Loucy (cell line): ENCODE data around the gene BANF2.
"Not testable (repeated sequence)": the region's sequence is repeated elsewhere in the genome, so short reads cannot be mapped to it uniquely, and the experiment has no call there.

Experiments used
- EZH2phosphoT487 ChIP-seq: fragments of 200-600 bp; IDR thresholded peaks from 2 replicates; pipeline ENCODE4 v1.6.1; 2018; ENCODE audit warnings: antibody characterized with exemption, mild to moderate bottlenecking, moderate library complexity, borderline replicate concordance
- TF ChIP-seq, protein P1 (sequence below): fragments of 200-600 bp; sonication (generic); conservative IDR thresholded peaks from 2 replicates; pipeline ENCODE4 v1.5.1; 2014; ENCODE audit warnings: mild to moderate bottlenecking, antibody characterized with exemption, low read length

DNA sequence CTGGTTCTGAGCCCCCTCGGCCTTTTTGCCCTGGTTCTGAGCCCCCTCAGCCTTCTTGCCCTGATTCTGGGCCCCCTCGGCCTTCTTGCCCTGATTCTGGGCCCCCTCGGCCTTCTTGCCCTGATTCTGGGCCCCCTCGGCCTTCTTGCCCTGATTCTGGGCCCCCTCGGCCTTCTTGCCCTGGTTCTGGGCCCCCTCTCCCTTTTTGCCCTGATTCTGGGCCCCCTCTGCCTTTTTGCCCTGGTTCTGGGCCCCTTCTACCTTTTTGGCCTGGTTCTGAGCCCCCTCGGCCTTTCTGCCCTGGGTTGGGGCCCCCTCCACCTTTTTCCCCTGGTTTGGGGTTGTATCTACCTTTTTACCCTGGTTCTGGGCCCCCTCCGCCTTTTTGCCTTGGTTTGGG, 40.4 kb upstream of the BANF2 start:
- TF ChIP-seq, protein P1, sequence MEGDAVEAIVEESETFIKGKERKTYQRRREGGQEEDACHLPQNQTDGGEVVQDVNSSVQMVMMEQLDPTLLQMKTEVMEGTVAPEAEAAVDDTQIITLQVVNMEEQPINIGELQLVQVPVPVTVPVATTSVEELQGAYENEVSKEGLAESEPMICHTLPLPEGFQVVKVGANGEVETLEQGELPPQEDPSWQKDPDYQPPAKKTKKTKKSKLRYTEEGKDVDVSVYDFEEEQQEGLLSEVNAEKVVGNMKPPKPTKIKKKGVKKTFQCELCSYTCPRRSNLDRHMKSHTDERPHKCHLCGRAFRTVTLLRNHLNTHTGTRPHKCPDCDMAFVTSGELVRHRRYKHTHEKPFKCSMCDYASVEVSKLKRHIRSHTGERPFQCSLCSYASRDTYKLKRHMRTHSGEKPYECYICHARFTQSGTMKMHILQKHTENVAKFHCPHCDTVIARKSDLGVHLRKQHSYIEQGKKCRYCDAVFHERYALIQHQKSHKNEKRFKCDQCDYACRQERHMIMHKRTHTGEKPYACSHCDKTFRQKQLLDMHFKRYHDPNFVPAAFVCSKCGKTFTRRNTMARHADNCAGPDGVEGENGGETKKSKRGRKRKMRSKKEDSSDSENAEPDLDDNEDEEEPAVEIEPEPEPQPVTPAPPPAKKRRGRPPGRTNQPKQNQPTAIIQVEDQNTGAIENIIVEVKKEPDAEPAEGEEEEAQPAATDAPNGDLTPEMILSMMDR, result not testable (repeated sequence)
- TF ChIP-seq EZH2phosphoT487, result not testable (repeated sequence)
